Smooth muscle cell of the coronary artery (primary cell): ENCODE data around the gene GRAP. TPM values are rescaled to one million over a fixed set of nuclear protein-coding genes. Genes with fewer than 3 reads are reported as not detected.

Experiments used
- total RNA-seq: library from RNA; depleted of rRNA; stranded (reverse); fragments of >200 nt; gene quantifications from 2 replicates; pipeline ENCODE4 v1.2.3, GENCODE V29; 2014; ENCODE audit warnings: low replicate concordance

The GRAP gene
- total RNA-seq, result 0.08 TPM in 1 of 2 replicates, not detected in the other

DNA sequence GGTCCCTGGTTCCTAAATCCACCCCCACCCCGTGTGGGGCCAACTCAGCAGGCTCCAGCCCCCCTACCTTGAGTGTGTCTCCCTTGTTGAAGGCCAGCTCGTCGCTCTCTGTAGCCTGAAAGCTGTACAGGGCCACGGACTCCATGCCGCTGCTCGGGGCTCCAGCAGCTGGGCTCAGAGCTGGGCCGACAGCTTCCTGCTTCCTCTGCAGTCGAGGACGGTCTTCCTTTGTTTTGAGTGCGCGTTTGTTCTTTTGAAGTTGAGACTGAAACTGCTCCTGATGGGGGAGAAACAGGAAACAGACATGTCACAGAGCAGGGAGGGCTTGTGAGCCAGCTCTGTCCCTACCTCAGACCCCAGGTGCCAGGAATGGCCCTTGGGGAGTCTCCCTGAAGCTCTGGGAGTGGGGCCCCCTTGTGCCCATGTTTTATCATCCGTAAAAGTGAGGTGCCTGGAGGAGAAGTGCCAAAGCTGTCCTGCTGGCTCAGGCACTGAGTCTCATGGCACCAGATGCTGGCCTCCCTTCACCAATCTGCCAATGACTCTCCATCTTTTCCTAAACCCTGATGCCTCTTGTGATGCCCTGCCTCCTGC, at the start of gene GRAP:
Gene GRAP (minus strand): TSS at position 176 of the 594 bp plus-strand sequence. CDS start 31 bp downstream, at position 145.

DNA sequence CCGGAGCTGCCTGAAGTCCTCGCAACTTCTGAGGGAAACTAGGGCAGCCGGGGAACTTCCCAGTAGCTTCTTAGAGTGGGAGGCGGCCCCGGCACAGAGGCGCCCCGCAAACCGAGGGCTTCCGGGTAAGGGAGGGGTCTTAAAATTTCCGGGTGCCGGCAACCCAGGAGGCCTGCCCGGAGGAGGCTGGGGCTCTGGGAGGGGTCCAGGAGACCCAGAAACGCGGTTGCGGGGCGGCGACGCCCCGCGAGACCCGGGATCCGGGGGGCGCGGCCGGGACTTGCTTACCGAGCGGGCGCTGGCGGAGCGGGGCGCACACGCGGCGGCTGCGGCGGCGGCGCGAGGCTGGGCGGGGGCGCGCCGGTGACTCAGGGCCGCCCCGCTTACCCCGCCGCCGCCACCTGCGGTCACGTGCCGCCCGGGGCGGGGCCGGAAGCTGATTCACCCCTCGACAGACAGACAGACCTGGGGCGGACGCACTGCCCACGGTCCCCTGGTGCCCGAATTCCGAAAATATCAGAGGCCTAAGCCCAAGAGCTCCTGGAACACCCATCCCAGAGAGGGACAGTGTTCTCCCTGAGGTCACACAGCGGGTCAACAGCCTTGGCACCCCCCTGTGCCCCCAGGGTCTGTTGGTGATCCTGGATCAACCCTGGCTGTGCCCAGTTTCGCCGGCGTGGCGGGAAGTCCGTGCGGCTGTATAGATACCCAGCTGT, 42.2 kb downstream of the GRAP start, which contains the start of gene FAM83G:
Gene FAM83G (minus strand): TSS at position 344 of the 716 bp plus-strand sequence. CDS start 723 bp downstream, outside the sequence.

Other genes starting within 250 kb of the GRAP start
- gene PRPSAP2, start 188.8 kb downstream of the GRAP start, total RNA-seq, result 28.7 and 60.1 TPM in 2 replicates
- under 0.01 and 0.47 TPM in 2 replicates for gene SLC5A10, start 94.8 kb downstream of the GRAP start, total RNA-seq
- 1.6 and 14.3 TPM in 2 replicates for gene FAM83G, start 42.2 kb downstream of the GRAP start, total RNA-seq
- gene GRAPL, start 80.6 kb upstream of the GRAP start, total RNA-seq, result 0.15 and 0.47 TPM in 2 replicates
- 29.6 and 29.7 TPM in 2 replicates for gene EPN2, start 190.4 kb upstream of the GRAP start, total RNA-seq